CD4-positive, alpha-beta T cell treated with Interleukin-10 for 1 hour (primary cell): ENCODE measurements around the gene PRKD3.

Experiments
- DNase-seq: peaks from one replicate; pipeline ENCODE4 v3.0.0-alpha.2; 2020

PRKD3 gene

DNA sequence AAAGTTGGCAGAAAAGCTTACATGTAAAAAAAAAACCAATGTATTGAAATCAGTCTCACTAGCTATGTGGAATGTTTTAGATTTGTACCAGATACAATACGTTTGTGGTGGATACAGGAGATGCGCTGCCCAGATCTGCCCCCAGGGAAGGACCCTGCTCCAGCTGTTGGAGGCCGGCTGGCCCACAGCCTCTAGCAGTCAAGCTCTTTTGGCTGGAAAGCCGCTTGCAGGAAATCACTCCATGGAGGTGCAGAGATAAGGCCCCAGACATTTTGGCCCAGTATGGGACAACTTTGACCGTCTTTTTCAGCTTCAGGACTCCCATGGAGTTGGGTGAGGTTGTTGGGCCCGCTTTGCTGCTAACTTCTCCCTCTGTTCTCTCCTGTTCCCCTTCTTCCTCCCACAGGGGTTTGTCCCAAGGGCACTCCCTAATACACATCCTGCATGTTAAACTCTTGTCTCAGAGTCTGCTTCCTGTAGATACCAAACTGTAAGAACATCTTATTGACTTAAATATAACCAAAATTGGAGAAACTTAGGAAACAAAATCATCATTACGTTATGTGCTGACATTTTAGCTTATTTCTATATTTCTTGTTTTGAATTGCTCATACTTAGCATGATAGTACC lies 18.1 kb upstream of the PRKD3 start:
- DNase-seq: no peak

DNA sequence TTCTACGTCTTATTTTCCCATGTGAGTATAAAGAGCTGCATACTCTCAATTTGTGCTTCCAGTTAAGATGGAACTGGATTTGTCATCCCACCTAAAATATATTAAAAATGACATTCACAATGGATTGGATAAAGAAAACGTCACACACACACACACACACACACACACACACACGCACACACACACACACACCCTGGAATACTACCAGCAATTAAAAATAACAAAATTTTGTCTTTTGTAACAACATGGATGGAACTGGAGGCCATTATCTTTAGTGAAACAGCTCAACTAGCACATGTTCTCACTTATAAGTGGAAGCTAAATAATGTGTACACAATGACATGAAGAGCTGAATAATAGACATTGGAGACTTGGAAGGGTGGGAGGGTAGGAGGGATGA lies 16.0 kb upstream of the PRKD3 start:
- no peak for DNase-seq

DNA sequence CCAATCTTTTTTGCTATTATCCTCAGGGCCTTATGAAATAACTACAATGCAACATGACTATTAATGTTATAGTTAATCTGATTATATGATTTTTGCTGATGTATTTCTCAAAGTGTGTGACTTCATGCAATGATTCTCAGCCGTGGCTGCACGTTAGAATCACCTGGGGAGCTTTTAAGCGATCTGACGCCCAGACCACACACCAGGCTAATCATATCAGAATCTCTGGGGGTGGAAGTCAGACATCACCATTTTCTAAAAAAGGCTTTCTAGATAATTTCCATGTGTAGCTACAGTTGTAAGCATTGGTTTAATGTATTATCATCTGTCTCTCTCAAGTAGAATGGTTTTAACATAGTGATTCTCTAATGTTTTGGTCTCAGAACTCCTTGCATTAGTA lies 14.3 kb upstream of the PRKD3 start:
- DNase-seq: no peak

DNA sequence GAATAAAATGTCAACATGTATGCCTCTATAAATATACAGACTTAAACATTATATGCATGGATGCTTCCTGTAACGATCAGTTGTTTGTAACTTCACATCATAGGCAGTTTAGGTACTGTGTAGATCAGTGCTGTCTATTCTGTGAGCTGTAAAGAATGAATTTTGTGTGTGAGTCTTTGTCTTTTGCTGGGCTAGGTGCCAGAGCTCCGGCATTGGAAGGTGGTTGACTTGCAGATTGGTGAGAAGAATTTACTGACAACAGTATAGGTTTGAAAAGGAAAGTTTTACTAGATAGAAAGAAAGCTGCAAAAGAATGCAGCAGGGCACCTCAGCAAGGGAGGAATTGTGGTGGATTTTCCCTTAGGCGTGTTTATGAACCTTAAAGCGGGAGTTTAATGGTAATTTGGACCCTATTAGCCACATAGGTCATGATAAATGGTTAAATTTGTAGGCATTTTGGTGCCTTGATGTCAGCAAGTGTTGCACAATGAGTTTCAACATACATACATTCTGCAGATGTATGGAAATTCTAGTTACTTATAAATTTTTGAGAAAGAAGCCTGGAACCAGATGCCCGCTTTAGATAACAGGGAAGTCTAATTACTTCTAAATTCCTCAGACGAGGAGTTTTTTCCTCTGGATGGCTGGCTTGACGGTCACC lies 13.1 kb upstream of the PRKD3 start:
- no peak for DNase-seq

DNA sequence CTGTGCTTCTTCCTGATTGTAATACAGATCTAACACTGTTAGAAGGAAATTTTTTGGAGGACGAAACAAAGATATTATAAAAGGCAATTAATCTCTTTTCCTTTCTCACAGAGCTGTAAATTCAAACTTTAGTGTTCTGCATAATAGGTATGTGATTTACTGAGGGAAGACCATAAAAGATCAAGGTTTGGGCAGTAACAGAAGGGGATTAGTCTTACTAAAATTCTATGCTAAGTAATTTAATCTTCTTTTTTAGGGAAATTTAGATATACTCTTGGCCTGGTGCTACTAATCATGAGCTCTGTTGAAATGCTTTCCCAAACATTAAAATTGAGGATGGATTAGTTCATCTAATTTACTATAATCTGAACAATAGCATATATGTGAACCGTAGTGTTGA lies 11.0 kb upstream of the PRKD3 start:
- DNase-seq: no peak

DNA sequence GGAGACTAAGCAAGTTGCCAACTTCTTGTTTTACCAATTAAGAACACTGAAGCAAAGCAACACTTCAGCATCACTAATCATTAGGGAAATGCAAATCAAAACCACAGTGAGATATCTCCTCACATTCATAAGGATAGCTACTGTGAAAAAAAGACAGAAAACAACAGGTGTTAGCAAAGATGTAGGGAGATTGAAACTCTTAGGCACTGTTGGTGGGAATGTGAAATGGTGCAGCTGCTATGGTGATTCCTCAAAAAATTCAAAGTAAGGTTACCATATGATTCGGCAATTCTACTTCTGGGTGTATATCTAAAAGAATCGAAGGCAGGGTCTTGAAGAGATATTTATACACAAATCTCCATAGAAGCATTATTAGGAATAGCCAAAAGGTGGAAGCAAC lies 8.6 kb upstream of the PRKD3 start:
- DNase-seq: no peak

DNA sequence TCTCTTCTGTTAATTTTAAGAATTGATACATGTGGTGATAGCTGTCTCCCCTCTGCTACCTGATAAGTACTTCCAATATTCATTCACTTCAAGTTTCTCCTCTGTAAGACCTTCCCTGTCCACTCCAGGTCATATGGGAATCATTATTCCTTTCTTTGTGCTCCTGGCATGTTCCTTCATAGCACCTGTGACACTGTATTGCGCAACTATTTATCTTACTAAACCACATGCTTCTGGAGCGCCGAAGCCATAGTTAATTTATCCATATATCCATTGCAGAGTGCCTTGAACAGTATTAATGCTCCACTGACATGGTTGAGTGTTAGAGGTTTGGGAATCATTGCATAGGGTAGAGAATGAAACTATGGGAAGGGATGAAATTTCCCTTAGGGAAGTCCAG lies 7.9 kb upstream of the PRKD3 start:
- DNase-seq: no peak

DNA sequence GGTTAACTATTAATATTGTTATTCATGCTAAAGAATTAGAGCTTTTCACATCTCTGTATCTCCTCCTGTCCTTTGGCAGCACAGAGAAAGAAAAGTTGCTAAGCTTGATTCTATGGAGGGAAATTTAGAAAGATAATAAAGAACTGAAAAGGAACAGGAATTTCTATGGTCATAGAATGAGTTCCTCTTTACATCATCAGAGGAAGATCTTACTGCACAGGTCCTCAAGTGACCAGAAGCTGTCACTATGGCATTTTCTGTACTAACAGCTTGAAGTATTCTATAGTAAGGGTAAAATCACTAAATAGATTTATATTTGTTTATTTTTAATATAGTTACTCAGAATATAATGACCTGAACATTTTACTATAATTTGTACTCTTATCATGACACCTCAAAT lies 6.0 kb upstream of the PRKD3 start:
- no peak for DNase-seq

DNA sequence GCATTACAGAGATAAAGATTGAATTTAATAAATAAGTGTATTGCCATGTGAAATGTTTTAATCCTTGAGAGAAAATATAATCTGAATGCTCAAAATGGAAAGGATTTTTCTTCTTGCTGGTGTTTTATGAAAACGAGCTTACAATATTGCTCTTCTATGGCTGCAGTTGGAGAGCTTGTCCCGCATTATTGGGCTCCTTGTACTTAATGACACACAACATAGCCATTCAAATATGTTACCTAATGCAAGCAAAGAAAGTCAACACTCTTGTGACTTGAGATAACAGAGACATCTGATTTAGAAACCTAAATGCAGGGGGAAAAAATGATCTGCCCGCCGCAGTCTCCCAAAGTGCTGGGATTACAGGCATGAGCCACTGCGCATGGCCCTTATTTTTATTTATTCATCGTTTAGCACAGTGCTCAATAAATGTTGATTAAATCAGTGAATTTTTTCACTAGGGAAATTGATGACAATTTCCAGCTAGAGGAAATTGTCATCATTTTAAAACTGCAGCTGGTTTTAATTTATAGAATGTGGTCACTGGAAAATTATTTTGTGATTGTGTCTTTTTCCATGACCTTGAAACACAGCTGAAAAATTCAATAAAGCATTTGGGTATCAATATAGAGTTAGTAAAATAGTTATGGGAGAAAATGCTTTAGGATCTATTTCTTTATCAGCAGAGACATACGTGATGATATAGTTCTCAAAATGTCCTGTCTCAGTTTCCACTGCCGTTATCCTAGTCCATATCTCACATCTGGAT lies 2.4 kb upstream of the PRKD3 start:
- no peak for DNase-seq

DNA sequence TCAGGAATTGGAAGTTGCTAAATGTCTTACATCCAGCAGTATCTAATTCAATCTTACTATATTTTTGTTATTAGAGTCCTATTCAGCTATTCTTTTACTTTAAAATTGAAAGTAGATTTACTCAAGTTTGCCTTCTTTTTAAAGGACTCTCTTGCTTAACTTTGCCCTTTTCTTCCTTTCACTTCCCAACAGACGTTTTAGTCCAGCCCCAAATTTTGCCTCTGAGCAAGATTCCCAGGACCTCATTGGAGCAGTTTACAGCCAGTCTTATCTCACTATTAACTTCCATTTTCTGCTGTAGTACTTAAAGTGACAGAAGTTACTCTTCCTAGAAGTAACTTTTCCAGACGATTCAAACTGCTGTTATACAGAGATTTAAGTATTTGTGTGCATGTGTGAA lies 1.7 kb upstream of the PRKD3 start:
- DNase-seq: no peak

DNA sequence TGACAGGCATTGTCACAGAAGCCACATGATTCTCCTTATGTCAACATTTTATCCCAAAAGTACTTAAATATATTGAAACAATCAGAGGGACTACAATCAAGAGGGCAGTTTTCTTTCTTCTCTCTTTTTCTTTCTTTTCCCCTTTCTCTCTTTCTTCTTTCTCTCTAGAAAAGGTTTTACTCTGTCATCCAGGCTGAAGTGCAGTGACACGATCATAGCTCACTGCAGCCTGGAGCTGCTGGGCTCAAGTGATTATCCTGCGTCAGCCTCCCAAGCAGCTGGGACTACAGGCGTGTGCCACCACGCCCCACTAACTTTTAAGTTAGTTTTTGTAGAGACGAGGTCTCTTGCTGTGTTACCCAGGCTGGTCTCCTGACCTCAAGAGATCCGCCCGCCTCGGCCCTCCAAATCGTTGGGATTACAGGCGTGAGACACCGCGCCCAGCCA lies 1.0 kb upstream of the PRKD3 start:
- DNase-seq: no peak

DNA sequence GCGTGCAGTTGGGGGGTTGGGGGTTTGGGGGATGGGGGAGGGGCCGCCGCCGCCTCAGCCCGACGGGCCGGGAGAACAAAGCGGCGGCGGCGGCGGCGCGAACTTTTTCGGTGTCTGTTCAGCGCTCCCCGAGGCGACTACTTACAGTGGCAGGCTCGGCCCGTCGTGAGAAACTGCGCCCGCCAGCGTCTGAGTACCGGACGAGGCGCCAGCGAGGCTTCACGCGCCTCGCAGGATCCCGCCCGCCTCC lies 172 bp downstream of the PRKD3 start:
- peak; percentile 83 for DNase-seq

DNA sequence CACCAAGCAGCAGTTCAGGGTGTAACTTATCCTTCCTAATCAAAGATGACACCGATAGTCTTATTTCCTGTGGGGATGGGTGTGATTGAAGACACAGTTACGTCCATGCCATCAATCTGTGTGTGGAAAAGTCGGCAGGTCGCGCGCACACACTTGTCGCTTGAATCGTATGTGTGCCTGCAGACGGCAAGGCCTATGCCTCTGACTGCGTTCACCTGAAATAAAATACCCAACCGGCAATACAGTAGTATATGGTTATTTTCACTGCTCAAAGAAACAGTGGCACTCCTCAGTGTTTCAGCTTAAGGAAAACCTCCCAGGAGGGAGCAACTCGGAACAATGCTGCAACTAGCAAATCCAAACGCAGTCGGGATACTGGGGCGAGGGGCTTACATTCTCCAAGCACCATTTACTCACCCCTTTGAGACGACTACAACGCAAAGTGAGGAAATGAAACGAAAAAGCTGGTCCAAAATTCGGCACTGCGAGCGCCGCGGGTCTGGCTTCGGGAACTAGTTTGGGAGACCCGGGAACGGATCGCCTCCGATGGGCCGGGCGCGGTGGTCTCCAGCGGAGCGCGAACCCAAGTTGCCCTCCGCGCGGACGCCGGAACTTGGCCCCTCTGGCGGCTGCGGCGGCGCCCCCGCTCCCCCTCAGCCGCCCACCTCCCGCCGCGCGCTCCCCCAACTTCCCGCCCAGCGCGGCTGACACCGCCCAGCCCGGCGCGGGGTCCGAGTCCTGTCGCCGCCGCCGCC lies 675 bp downstream of the PRKD3 start:
- DNase-seq: peak; percentile 58

DNA sequence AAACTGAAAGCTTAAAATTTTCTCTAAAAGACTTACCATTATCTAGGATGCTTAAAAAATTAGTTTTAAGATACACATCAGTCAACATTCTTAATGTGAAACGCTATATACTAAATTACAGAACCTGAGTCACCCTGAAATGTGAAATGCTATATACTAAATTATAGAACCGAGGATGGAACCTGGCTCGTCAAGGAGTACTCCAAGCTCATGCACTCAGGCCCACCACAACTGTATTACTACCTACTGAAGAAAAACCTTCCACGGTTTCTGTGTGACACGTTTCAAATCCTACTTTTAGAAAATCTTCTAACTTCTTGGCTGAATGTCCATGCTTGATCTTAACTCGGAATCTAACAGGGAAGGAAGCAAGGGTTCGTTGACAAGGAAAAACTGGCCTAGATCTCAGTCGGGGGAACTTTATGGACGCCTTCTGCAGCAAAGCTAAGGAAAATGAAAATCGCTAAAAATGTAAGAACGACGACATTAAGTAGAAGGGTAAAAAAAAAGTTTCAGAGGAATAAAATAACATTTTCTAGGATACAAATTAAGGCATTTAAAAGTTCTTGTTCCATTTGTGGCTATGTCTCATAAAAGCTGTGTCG lies 1.4 kb downstream of the PRKD3 start:
- DNase-seq: no peak

DNA sequence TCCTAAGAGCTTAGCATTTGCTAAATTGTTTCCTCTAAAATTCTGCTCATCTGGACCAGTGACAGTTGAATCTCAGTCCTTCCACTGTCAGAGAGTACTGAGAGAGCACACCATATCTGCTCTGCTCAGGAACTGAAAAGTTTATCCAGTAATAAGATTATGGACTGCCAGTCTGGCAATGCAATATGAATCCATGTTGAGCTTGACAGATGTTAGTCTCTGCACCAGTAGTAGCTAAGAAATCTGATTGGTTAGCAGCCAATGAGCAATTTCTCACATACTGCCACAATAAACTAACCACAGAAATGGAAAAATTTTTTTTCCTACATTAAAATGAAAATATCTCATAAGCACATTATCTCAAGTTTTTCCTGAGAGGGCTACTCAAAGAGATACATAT lies 2.3 kb downstream of the PRKD3 start:
- DNase-seq: no peak

DNA sequence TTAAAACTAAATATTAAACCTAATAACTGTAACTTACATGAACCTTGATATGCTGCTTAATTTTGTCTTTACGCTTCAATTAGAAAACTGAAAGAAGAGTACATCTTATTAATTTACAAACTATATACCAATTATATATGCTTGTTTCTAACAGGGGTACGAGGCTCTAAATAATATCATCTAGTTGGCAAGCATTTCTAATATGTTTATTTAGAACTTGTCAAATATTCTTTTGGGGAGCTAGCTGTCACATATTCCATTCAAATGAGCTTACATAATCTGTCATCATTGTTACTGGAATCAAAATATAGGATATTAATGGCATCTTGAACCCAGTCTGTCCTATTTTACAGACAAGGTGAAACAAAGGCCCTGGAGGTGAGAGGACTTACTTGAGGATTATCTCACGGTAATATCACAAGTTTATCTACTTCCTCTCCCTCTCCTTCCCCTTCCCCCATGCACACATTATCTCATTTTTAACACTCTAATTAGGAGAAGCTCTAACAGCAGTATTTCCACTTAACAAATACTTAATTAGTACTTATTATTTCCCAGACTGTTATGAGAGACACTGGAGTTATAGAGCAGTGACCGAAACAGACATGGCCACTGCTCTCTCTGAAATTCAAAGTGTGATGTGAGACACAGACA lies 3.5 kb downstream of the PRKD3 start:
- DNase-seq: no peak

DNA sequence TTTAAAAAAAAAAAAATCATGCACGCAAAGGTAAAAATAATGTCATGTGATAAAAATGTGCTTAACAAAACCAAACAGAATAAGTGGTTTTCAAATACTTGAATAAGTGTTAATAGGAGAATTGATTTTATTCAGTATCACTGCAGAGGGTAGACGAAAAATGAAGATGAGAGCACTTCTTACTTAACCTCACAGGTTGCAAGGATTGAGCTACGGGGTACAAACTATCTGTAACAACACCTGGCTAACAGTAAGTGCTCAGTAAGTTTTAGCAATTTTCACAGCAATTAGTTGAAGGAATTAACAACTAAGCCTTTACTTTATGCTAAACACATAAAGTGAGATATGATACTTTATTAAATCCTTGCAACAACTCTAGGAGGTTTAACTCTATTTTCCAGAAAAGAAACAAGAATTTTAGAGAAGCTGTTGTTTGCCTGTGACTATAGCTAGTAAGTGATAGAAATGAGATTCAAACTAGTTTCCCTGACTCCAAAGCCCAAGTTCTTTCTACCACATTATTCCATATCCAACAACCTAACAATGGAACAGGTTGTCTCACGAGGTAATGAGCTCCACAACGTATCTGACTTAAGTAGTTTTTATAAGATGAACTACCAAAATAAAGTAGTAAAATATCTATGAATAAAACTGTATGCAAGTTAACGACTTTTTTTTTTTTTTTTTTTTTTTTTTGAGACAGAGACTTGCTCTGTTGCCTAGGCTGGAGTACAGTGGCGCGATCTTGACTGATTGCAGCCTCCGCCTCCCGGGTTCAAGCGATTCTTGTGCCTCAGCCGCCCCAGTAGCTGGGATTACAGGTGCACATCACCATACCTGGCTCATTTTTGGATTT lies 4.7 kb downstream of the PRKD3 start:
- no peak for DNase-seq

DNA sequence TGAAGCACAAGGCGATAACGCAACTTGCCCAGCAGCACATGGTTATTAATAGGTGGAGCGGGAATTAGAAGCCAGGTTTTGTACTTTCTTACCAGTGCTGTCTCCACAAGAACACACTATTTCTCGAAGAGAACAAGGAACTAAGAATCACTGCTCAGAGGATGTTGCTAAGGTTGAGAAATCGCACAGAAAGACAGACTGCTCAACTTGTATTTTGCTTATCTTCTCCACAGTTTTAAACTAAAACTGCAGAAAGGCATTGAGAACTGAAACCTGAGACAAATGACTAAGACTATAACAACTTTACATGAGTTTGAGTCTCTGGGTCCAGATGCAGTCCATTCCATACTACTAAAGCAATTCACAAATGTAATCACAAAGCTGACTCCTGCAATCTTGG lies 6.2 kb downstream of the PRKD3 start:
- no peak for DNase-seq

DNA sequence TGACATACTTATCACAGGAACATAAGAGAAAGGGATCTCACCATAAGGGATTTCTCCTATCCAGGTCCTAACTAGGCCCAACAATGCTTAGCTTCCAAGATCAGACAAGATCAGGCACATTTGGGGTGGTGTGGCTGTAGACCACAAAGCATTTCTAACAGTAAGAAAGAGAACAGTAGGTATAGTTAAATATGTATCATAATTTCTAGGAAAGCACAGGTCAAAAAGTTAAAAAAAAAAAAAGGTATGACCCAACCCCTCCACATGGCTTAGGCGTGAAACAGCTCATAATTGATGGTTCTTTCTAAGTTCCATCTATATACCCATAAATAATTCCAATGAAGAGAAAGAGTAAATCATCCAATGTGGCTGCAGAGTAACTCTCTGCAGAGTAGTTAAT lies 6.9 kb downstream of the PRKD3 start:
- no peak for DNase-seq

DNA sequence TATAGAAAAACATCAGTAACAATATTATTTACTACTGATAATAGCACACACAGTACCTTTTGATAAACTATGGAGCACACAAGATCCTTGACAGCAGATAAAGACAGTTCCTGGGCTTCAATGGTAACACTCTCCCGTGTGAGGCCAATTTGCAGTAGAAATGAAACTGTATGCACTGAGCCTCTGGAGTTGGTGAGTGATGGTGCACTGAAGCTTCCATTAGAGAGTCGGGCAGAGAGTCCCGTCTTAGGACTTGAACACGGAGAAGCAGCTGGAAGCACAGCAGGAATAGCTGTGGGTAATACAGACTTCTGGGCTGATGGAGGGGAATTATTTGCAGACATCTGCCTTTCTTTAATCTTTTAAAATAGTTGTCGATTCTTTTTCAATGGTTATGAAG lies 8.5 kb downstream of the PRKD3 start:
- no peak for DNase-seq

DNA sequence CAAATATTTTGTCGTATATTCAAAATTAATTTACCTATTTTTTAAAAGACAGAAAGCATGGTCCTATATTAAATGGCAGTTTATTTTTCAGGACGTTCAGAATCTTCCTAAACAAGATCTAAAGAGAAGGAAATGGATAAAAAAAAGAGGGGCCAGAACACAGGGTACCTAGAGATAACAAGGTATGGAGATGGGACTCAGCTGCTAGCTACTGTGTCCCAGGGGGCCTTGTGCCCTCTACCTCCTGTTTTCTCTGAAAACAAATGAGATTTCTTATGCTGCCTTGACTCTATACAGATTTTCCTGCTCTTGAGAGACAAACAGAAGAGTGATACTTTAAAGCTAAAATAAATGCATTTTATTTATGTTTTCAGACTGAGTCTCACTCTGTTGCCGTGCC lies 9.3 kb downstream of the PRKD3 start:
- no peak for DNase-seq

DNA sequence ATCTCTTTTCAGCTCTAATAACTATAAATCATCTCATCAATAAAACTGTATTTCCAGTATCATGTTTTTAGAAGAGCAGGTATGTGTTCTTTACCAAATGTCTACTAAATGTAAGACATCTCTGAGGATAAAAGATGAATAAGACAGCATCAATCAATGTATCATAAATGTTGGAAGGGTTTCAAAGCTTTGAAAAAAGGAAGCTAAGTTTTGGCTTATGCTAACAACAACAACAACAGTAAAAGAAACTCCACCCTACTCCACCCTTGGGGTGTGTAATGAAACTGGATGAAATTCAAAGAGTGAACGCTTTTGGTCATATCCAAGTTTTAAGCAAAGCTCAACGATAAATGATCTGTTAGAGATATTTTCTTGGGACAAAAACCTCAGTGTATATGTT lies 17.1 kb downstream of the PRKD3 start:
- no peak for DNase-seq
